SK-N-SH (cell line): Measurements from ENCODE around the gene COX15. TPM values are rescaled to one million over a fixed set of nuclear protein-coding genes. Genes with fewer than 3 reads are reported as not detected.

Experiments used
- CTCF ChIA-PET: fragments of 300-600, 350-600 bp; formaldehyde crosslinking; extraction: SDS; loops from one replicate; lab custom pipeline; 2021; lab: Yijun Ruan, JAX
- POLR2A ChIA-PET: fragments of 350-600 bp; sonication (Branson Sonifier 250); formaldehyde crosslinking; extraction: SDS; loops from one replicate; lab custom pipeline; 2020; ENCODE audit warnings: antibody characterized with exemption, inconsistent platforms; lab: Yijun Ruan, JAX
- DNase-seq: peaks from one replicate; pipeline ENCODE4 v3.0.0; 2012
- H2AFZ ChIP-seq: fragments of 200-600 bp; sonication (generic); 2 replicates; pipeline ENCODE4 v1.8.1; 2016; ENCODE audit warnings: antibody characterized with exemption, mild to moderate bottlenecking, low read depth
- H3F3A ChIP-seq: fragments of 200-600 bp; sonication (generic); replicated peaks from 2 replicates; pipeline ENCODE3; 2016; ENCODE audit warnings: antibody characterized with exemption, mild to moderate bottlenecking; ENCODE audit not compliant: insufficient read depth
- H3K27ac ChIP-seq, 2 experiments: fragments of 200-500 bp in 1 of 2; fragments of 200-600 bp in 1 of 2; sonication (Bioruptor generic) in 1 of 2; sonication (generic), shearing (Covaris generic) in 1 of 2; 2 replicates each; pipeline versions ENCODE4 v1.5.1 to v1.6.1; 2014 to 2016; ENCODE audit warnings: low read depth in 2 of 2, inconsistent platforms in 1 of 2, low read length in 1 of 2, mild to moderate bottlenecking in 1 of 2, mixed read lengths in 1 of 2
- H3K27me3 ChIP-seq: fragments of 200-600 bp; sonication (generic), shearing (Covaris generic); 2 replicates; pipeline ENCODE4 v1.6.1; 2016; ENCODE audit warnings: mixed run types; ENCODE audit not compliant: insufficient read depth
- H3K36me3 ChIP-seq, 2 experiments: fragments of 200-500 bp in 1 of 2; fragments of 200-600 bp in 1 of 2; sonication (Bioruptor generic) in 1 of 2; sonication (generic) in 1 of 2; replicated peaks in 1 of 2; 2 replicates each; pipeline versions ENCODE3 to v1.5.1; 2014 to 2016; ENCODE audit warnings: low read length in 1 of 2, mild to moderate bottlenecking in 1 of 2; ENCODE audit not compliant: insufficient read depth in 2 of 2, control insufficient read depth in 1 of 2
- H3K4me1 ChIP-seq, 2 experiments: fragments of 200-500 bp in 1 of 2; fragments of 200-600 bp in 1 of 2; sonication (Bioruptor generic) in 1 of 2; sonication (generic), shearing (Covaris generic) in 1 of 2; 2 replicates each; pipeline versions ENCODE4 v1.5.1 to v1.6.1; 2014 to 2016; ENCODE audit warnings: low read depth in 1 of 2, low read length in 1 of 2, mixed run types in 1 of 2; ENCODE audit not compliant: insufficient read depth in 2 of 2, control insufficient read depth in 1 of 2
- H3K4me2 ChIP-seq: fragments of 200-600 bp; sonication (generic), shearing (Covaris generic); 2 replicates; pipeline ENCODE4 v1.6.1; 2017; ENCODE audit warnings: mixed run types
- H3K4me3 ChIP-seq, 2 experiments: fragments of 200-500 bp in 1 of 2; fragments of 200-600 bp in 1 of 2; sonication (Bioruptor generic) in 1 of 2; sonication (generic), shearing (Covaris generic) in 1 of 2; 2 replicates each; pipeline versions ENCODE4 v1.5.1 to v1.8.1; 2014 to 2016; ENCODE audit warnings: low read depth in 2 of 2, inconsistent platforms in 1 of 2, low read length in 1 of 2, mild to moderate bottlenecking in 1 of 2, mixed read lengths in 1 of 2, moderate library complexity in 1 of 2
- H3K79me2 ChIP-seq: fragments of 200-600 bp; sonication (generic); 2 replicates; pipeline ENCODE4 v1.8.1; 2017; ENCODE audit warnings: mild to moderate bottlenecking; ENCODE audit not compliant: insufficient read depth
- H3K9ac ChIP-seq: fragments of 200-600 bp; sonication (generic); 2 replicates; pipeline ENCODE4 v1.6.1; 2017; ENCODE audit warnings: mixed run types
- H3K9me2 ChIP-seq: fragments of 200-600 bp; sonication (generic); 2 replicates; pipeline ENCODE4 v1.6.1; 2017; ENCODE audit warnings: mixed run types
- H3K9me3 ChIP-seq: fragments of 200-600 bp; sonication (generic); 2 replicates; pipeline ENCODE4 v1.6.1; 2017; ENCODE audit warnings: mixed run types, mild to moderate bottlenecking, moderate library complexity
- H4K20me1 ChIP-seq: fragments of 200-600 bp; sonication (generic); 2 replicates; pipeline ENCODE4 v1.6.1; 2017; ENCODE audit warnings: mild to moderate bottlenecking, mixed run types; ENCODE audit not compliant: insufficient read depth
- CHD2 ChIP-seq: fragments of 150-350 bp; IDR thresholded peaks from 2 replicates; pipeline ENCODE4 v1.6.1; 2018; ENCODE audit warnings: low read length; ENCODE audit not compliant: partially characterized antibody
- FOXJ3 ChIP-seq: sonication (generic); formaldehyde crosslinking; IDR thresholded peaks from 2 replicates; pipeline ENCODE4 v1.5.1; 2020; ENCODE audit warnings: mild to moderate bottlenecking, missing genetic modification reagents
- GABPA ChIP-seq: IDR thresholded peaks from 2 replicates; pipeline ENCODE4 v1.4.0; 2012; ENCODE audit warnings: low read depth, mild to moderate bottlenecking
- JUND ChIP-seq: IDR thresholded peaks from 2 replicates; pipeline ENCODE4 v1.4.0; 2012
- MEF2A ChIP-seq: IDR thresholded peaks from 2 replicates; pipeline ENCODE4 v1.4.0; 2012; ENCODE audit warnings: low read depth, borderline replicate concordance
- MXI1 ChIP-seq: IDR thresholded peaks from 2 replicates; pipeline ENCODE4 v1.6.1; 2012; ENCODE audit warnings: mild to moderate bottlenecking, low read depth, low read length, improper control_type of control experiment
- NFIC ChIP-seq: IDR thresholded peaks from 2 replicates; pipeline ENCODE4 v1.4.0; 2012; ENCODE audit warnings: borderline replicate concordance
- NRF1 ChIP-seq: IDR thresholded peaks from 2 replicates; pipeline ENCODE4 v1.6.1; 2012; ENCODE audit warnings: low read depth, mild to moderate bottlenecking, low read length
- POLR2AphosphoS5 ChIP-seq: IDR thresholded peaks from 2 replicates; pipeline ENCODE4 v1.6.1; 2012; ENCODE audit warnings: low read depth, low read length
- RFX5 ChIP-seq: IDR thresholded peaks from 2 replicates; pipeline ENCODE4 v1.6.1; 2012; ENCODE audit warnings: mild to moderate bottlenecking, improper control_type of control experiment, low read length
- RXRA ChIP-seq: IDR thresholded peaks from 2 replicates; pipeline ENCODE4 v1.4.0; 2012; ENCODE audit warnings: low read depth, mild to moderate bottlenecking, borderline replicate concordance
- SMC3 ChIP-seq: IDR thresholded peaks from 2 replicates; pipeline ENCODE4 v1.6.1; 2012; ENCODE audit warnings: low read depth, low read length, improper control_type of control experiment
- TAF1 ChIP-seq: IDR thresholded peaks from 2 replicates; pipeline ENCODE4 v1.6.1; 2012; ENCODE audit warnings: low read depth, mild to moderate bottlenecking, low read length, moderate library complexity, borderline replicate concordance
- TCF12 ChIP-seq: IDR thresholded peaks from 2 replicates; pipeline ENCODE4 v1.4.0; 2012
- WGBS: methylation state at CpG from one replicate; pipeline ENCODE4 v1.1.6; 2017; ENCODE audit warnings: low lambda C conversion rate; 5-methylcytosine and 5-hydroxymethylcytosine counted together
- polyA plus RNA-seq, 3 experiments: library from polyadenylated mRNA; depleted of rRNA; stranded (reverse); fragments of >200 nt; gene quantifications; 2 replicates each; pipeline ENCODE4 v1.2.3, GENCODE V29; 2012
- TF ChIP-seq, protein P1 (sequence below): fragments of 150-350 bp; IDR thresholded peaks from 2 replicates; pipeline ENCODE4 v1.6.1; 2016; ENCODE audit warnings: mild to moderate bottlenecking, low read depth, low read length
- TF ChIP-seq, protein P2 (sequence below): IDR thresholded peaks from 2 replicates; pipeline ENCODE4 v1.4.0; 2012; ENCODE audit warnings: low read depth, borderline replicate concordance
- TF ChIP-seq, protein P3 (sequence below): IDR thresholded peaks from 2 replicates; pipeline ENCODE4; 2012
- TF ChIP-seq, protein P4 (sequence below): fragments of 150-350 bp; IDR thresholded peaks from 2 replicates; pipeline ENCODE4 v1.6.1; 2017; ENCODE audit warnings: antibody characterized with exemption, low read length, low read depth, borderline replicate concordance
- TF ChIP-seq, protein P5 (sequence below): fragments of 200-600 bp; sonication (generic); IDR thresholded peaks from 2 replicates; pipeline ENCODE4 v1.6.1; 2017; ENCODE audit warnings: antibody characterized with exemption, mild to moderate bottlenecking, moderate library complexity
- TF ChIP-seq, protein P6 (sequence below): IDR thresholded peaks from 2 replicates; pipeline ENCODE4 v1.4.0; 2012; ENCODE audit warnings: low read depth

Gene COX15
- polyA plus RNA-seq, 1 of the 3 experiments (the other 2 are of a cell fraction): 20.4 TPM

DNA sequence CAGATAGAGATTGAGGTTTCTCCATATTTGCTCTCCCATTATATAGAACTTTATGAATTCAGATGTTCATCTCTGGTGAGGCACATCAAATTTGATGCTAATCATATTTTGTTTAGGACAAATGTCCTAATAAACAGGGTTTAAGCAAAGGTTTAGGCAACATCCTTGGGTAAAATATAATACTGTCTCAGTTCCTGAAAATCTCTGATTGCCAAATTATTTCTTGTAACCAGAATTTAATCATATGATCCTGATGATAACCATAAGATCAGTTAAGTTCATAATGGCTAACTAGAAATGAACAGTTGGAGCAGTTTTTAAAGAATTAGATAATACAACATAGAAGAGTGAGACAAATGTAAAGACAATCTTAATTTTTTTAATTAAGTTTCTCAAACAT lies 18.7 kb upstream of the COX15 start:
- CTCF ChIA-PET: no interaction called here
- H2AFZ ChIP-seq: no peak overlapping the region
- H3K36me3 ChIP-seq: peaks cover 60 to 68% of the 10 kb centered on the region in 2 experiments
- no peaks in the 10 kb centered on the region for H3K27me3 ChIP-seq
- no peaks in the 10 kb centered on the region for H3K9me3 ChIP-seq
- no peak overlapping the region for H3K27ac ChIP-seq
- POLR2A ChIA-PET: no interaction called here
- TF ChIP-seq CHD2 (no peak), NFIC (no peak), JUND (no peak), RFX5 (no peak), TAF1 (no peak), SMC3 (no peak), RXRA (no peak), FOXJ3 (no peak), NRF1 (no peak)
- TF ChIP-seq, protein P1, sequence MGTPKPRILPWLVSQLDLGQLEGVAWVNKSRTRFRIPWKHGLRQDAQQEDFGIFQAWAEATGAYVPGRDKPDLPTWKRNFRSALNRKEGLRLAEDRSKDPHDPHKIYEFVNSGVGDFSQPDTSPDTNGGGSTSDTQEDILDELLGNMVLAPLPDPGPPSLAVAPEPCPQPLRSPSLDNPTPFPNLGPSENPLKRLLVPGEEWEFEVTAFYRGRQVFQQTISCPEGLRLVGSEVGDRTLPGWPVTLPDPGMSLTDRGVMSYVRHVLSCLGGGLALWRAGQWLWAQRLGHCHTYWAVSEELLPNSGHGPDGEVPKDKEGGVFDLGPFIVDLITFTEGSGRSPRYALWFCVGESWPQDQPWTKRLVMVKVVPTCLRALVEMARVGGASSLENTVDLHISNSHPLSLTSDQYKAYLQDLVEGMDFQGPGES: no peak
- TF ChIP-seq, protein P2, sequence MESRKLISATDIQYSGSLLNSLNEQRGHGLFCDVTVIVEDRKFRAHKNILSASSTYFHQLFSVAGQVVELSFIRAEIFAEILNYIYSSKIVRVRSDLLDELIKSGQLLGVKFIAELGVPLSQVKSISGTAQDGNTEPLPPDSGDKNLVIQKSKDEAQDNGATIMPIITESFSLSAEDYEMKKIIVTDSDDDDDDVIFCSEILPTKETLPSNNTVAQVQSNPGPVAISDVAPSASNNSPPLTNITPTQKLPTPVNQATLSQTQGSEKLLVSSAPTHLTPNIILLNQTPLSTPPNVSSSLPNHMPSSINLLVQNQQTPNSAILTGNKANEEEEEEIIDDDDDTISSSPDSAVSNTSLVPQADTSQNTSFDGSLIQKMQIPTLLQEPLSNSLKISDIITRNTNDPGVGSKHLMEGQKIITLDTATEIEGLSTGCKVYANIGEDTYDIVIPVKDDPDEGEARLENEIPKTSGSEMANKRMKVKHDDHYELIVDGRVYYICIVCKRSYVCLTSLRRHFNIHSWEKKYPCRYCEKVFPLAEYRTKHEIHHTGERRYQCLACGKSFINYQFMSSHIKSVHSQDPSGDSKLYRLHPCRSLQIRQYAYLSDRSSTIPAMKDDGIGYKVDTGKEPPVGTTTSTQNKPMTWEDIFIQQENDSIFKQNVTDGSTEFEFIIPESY: no peak
- TF ChIP-seq, protein P3, sequence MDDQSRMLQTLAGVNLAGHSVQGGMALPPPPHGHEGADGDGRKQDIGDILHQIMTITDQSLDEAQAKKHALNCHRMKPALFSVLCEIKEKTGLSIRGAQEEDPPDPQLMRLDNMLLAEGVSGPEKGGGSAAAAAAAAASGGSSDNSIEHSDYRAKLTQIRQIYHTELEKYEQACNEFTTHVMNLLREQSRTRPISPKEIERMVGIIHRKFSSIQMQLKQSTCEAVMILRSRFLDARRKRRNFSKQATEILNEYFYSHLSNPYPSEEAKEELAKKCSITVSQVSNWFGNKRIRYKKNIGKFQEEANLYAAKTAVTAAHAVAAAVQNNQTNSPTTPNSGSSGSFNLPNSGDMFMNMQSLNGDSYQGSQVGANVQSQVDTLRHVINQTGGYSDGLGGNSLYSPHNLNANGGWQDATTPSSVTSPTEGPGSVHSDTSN: no peak
- H3F3A ChIP-seq: peaks cover 7% of the 10 kb centered on the region
- H3K9me2 ChIP-seq: no peaks in the 10 kb centered on the region
- no peak overlapping the region for H3K4me3 ChIP-seq
- 0 out of 4 replicates have a peak, but pooled peaks cover 0 to 4% of the 10 kb centered on the region in 2 experiments for H3K4me1 ChIP-seq
- no peak for DNase-seq
- no peak overlapping the region for H3K9ac ChIP-seq
- no peaks in the 10 kb centered on the region for H4K20me1 ChIP-seq
- H3K79me2 ChIP-seq: no peaks in the 10 kb centered on the region
- no peak overlapping the region for H3K4me2 ChIP-seq

DNA sequence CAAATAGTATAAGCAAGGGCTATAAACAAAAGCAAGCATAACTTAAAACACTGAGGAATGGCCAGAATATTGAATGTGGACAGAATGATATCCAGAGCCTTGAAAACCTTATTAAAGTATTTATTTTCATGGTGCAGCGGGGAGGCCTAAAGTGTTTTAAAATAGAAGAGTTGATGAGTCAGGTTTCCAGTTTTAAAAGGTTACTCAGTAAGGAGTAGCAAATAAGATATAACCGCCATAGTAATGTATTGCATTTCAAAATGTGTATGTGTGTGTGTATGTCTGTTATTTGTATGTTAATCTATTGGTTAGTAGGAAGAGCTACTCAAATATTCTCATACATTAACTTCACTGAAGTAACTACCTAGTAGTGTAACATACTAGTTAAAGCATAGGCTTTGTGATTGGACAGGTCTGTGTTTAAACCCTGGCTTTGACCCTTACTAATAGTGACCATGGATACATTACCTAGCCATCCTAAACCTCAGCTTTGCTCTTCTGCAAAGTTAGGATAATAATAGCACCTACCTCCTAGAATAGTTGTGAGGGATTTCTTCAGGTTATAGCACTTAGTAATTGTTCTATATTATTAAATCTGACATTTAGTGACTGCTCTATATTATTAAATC lies 17.0 kb upstream of the COX15 start:
- WGBS: 93% methylated on average over 2 of the region's 2 CpGs
- CTCF ChIA-PET: interaction anchor here (0.6 kb wide), 1 partner anchor 58 kb away, joined by 3 read pairs; no protein-coding TSS in a partner anchor
- TF ChIP-seq, protein P4, sequence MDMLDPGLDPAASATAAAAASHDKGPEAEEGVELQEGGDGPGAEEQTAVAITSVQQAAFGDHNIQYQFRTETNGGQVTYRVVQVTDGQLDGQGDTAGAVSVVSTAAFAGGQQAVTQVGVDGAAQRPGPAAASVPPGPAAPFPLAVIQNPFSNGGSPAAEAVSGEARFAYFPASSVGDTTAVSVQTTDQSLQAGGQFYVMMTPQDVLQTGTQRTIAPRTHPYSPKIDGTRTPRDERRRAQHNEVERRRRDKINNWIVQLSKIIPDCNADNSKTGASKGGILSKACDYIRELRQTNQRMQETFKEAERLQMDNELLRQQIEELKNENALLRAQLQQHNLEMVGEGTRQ: no peak
- TF ChIP-seq POLR2AphosphoS5 (no peak), GABPA (no peak), TAF1 (no peak), JUND (no peak), TCF12 (no peak), MEF2A (no peak), MXI1 (no peak)
- TF ChIP-seq, protein P3: no peak
- TF ChIP-seq, protein P5, sequence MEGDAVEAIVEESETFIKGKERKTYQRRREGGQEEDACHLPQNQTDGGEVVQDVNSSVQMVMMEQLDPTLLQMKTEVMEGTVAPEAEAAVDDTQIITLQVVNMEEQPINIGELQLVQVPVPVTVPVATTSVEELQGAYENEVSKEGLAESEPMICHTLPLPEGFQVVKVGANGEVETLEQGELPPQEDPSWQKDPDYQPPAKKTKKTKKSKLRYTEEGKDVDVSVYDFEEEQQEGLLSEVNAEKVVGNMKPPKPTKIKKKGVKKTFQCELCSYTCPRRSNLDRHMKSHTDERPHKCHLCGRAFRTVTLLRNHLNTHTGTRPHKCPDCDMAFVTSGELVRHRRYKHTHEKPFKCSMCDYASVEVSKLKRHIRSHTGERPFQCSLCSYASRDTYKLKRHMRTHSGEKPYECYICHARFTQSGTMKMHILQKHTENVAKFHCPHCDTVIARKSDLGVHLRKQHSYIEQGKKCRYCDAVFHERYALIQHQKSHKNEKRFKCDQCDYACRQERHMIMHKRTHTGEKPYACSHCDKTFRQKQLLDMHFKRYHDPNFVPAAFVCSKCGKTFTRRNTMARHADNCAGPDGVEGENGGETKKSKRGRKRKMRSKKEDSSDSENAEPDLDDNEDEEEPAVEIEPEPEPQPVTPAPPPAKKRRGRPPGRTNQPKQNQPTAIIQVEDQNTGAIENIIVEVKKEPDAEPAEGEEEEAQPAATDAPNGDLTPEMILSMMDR: no peak
- TF ChIP-seq, protein P6, sequence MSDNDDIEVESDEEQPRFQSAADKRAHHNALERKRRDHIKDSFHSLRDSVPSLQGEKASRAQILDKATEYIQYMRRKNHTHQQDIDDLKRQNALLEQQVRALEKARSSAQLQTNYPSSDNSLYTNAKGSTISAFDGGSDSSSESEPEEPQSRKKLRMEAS: no peak

More for the DNA sequence above, 17.0 kb upstream of the COX15 start:
- Histone ChIP-seq H3K4me2 (no peak overlapping the region), H4K20me1 (no peaks in the 10 kb centered on the region), H3F3A (peaks cover 7% of the 10 kb centered on the region), H3K4me1 (0 out of 4 replicates have a peak, but pooled peaks cover 0 to 4% of the 10 kb centered on the region in 2 experiments), H2AFZ (no peak overlapping the region), H3K9me2 (no peaks in the 10 kb centered on the region), H3K9ac (no peak overlapping the region), H3K4me3 (no peak overlapping the region), H3K79me2 (no peaks in the 10 kb centered on the region), H3K36me3 (peaks cover 55 to 70% of the 10 kb centered on the region in 2 experiments), H3K9me3 (no peaks in the 10 kb centered on the region), H3K27me3 (no peaks in the 10 kb centered on the region), H3K27ac (no peak overlapping the region)
- POLR2A ChIA-PET: no interaction called here
- no peak for DNase-seq
